Embryonic facial prominence (tissue), 1 donor: ENCODE results near the gene CUL7.
"Not testable (repeated sequence)": the region's sequence is repeated elsewhere in the genome, so short reads cannot be mapped to it uniquely, and the experiment has no call there.

Experiments used
- DNase-seq: peaks from one replicate; pipeline ENCODE4 v3.0.0-alpha.2; 2016; ENCODE audit errors: extremely low spot score

Gene CUL7

GRCh38 chr6:43053545-43054205 lies at the start of gene CUL7:
TSS of gene CUL7 (minus strand) at chr6:43053851. CDS start at chr6:43052788, 1,063 bp downstream.
- DNase-seq, result peak; percentile 96

- peak; percentile 2 for DNase-seq
These were observed 47.8 kb upstream of the CUL7 start for GRCh38 chr6:43101497-43101896.

- DNase-seq, result peak; percentile 4
These were observed 43.9 kb upstream of the CUL7 start for GRCh38 chr6:43097502-43097901.

GRCh38 chr6:43097098-43097489 lies 43.4 kb upstream of the CUL7 start:
- peak; percentile 4 for DNase-seq

- DNase-seq, result peak; percentile 6
These were observed 42.9 kb upstream of the CUL7 start for GRCh38 chr6:43096451-43097097.

- DNase-seq, result peak; percentile 5
These were observed 42.3 kb upstream of the CUL7 start for GRCh38 chr6:43095939-43096338.

- DNase-seq, result peak; percentile 4
These were observed 40.0 kb upstream of the CUL7 start for GRCh38 chr6:43093436-43094289.

- DNase-seq, result no peak
These were observed 39.0 kb upstream of the CUL7 start for GRCh38 chr6:43092635-43093034.

GRCh38 chr6:43091436-43091991 lies 37.9 kb upstream of the CUL7 start:
- peak; percentile 3 for DNase-seq

GRCh38 chr6:43091020-43091419 lies 37.4 kb upstream of the CUL7 start:
- DNase-seq, result no peak

GRCh38 chr6:43090559-43090956 lies 36.9 kb upstream of the CUL7 start:
- peak; percentile 5 for DNase-seq

- DNase-seq, result peak; percentile 11
These were observed 36.4 kb upstream of the CUL7 start for GRCh38 chr6:43089874-43090558.

GRCh38 chr6:43089467-43089866 lies 35.8 kb upstream of the CUL7 start:
- peak; percentile 5 for DNase-seq

- no peak for DNase-seq
These were observed 35.0 kb upstream of the CUL7 start for GRCh38 chr6:43088654-43089056.

- no peak for DNase-seq
These were observed 32.5 kb upstream of the CUL7 start for GRCh38 chr6:43086022-43086658.

GRCh38 chr6:43082806-43083655 lies 29.4 kb upstream of the CUL7 start:
- DNase-seq, result no peak

GRCh38 chr6:43081922-43082321 lies 28.3 kb upstream of the CUL7 start:
- DNase-seq, result not testable (repeated sequence)

GRCh38 chr6:43081043-43081442 lies 27.4 kb upstream of the CUL7 start:
- no peak for DNase-seq

GRCh38 chr6:43078691-43079090 lies 25.0 kb upstream of the CUL7 start:
- no peak for DNase-seq

GRCh38 chr6:43077981-43078511 lies 24.4 kb upstream of the CUL7 start:
- DNase-seq, result no peak
